Activated T-cell treated with anti-CD3 and anti-CD28 coated beads, Interleukin-2, amount 50 U/mL, for 48 hours (primary cell): ENCODE data around the gene KCNF1.

Experiments used
- DNase-seq, 2 experiments: peaks; one replicate each; pipeline ENCODE4 v3.0.0-alpha.2; 2020

KCNF1 gene

DNA sequence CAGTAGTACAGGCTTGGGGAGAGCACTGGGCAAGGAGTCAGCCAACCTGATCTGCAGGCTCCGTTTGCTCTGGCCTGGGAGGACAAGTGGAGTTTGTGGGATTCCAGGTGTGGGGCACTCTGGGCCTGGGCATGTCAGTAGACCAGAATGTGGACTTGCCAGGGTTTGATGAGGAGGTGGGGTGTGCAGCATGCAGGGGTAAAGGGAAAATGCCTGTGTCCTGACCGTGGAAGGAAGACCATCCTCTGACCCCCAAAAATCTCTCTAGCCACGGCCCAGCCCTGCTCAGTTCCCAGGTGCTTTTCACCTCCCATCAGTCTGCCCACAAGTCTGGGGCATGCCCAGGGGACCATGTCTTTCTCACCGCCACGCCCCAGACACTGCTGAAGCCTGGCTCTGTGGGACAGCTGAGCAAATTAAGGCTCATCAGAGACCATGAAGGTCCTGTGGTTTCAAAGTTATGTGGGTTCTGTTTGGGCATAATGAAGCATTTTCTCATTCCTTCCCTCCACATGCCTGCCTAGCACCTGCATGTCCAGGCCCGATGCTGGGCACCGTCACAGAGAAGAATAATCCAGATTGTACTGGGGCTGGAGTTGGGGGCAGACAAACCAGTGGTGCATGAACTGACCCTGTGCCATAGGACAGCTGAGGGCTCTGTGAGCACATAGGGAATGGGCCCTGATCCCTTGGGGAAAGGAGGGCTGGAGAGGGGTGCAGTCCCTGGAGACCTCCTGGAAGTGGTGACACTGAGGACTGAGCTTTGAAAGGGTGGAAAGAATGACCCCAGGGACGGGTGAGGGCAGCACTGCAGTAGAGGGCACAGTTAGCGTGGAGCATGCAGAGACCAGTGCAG, 6.5 kb upstream of the KCNF1 start:
- DNase-seq: no peak

GRCh38 chr2:10905862-10906143, 5.9 kb upstream of the KCNF1 start:
- no peak for DNase-seq

GRCh38 chr2:10906926-10907625, 4.7 kb upstream of the KCNF1 start:
- no peak for DNase-seq

DNA sequence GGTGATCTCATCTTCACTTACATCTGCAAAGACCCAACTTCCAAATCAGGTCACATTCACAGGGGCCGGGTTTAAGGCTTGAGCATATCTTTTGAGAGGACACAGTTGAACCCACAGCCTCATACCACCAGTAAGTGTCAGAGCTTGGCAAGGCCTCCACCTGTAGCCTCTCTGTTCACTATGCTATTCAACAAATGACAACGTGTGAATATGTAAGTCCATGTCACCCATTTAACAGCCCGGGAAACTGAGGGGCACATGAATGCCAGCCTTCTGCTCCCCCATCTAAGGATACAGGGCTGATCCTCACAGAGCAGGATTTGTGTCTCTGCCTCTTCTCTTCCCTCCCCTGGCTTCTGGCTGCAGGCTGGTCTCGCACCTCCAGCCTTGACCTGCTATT, 3.5 kb upstream of the KCNF1 start:
- no peak for DNase-seq

- DNase-seq: peak; percentile 32 to 33
These were observed 2.4 kb upstream of the KCNF1 start for GRCh38 chr2:10909050-10909995.

DNA sequence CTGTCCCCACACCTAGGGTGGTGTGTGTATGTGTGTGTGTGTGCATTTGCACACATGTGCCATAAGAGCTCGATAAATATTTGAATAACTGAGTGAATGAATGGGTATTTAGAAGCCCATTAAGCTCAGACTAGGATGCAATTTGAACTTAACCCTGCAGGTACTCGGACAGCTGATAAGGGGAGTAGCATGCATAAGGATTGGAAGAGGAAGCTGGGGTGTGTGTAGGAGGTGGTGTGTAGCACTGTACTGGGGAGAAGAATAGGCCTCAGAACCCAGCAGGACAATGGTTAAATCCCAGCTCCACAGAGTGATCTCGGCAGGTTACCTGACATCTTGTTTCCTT, 1.8 kb upstream of the KCNF1 start:
- DNase-seq: no peak

GRCh38 chr2:10910625-10911024, 1.1 kb upstream of the KCNF1 start:
- no peak for DNase-seq

GRCh38 chr2:10912076-10912731, 470 bp downstream of the KCNF1 start:
- no peak for DNase-seq

GRCh38 chr2:10912796-10913455, 1.2 kb downstream of the KCNF1 start:
- no peak for DNase-seq

DNA sequence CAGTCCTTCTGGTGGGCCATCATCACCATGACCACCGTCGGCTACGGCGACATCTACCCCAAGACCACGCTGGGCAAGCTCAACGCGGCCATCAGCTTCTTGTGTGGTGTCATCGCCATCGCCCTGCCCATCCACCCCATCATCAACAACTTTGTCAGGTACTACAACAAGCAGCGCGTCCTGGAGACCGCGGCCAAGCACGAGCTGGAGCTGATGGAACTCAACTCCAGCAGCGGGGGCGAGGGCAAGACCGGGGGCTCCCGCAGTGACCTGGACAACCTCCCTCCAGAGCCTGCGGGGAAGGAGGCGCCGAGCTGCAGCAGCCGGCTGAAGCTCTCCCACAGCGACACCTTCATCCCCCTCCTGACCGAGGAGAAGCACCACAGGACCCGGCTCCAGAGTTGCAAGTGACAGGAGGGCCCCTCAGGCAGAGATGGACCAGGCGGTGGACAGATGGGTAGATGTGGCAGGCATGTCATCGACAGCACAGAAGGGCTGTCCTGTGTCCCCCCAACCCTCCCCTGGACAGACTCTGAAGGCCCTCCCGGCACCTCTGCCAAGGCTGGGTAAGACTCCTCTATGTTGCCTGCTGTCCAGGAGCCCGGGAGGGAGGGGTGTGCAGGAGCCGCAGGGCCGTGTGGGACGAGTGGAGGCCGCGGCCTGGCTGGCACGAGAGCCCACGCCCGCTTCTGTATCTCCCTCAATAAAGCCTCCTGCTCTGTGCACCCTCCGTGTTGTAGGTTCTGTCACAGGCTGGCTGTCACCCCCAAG, 2.0 kb downstream of the KCNF1 start:
- no peak for DNase-seq

DNA sequence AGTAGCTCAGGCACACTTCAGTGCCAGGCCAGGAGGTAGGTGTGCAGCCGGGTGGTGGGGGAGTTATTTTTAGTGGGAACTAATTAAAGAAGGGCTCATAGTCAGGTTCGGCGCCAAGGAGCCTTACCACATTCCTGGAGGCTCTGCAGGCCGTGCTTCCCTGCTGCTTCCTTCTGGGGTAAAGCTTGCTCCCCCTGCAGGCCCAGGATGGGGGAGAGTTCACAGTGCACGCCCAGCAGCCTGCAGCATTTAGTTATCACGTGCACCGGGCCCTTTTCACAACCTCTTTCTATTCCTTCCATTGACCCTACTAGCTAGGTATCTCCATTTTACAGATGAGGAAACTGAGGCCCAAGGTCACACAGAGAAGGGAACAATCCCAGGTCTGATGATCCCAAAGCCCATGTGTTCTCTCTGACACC, 2.5 kb downstream of the KCNF1 start:
- no peak for DNase-seq

DNA sequence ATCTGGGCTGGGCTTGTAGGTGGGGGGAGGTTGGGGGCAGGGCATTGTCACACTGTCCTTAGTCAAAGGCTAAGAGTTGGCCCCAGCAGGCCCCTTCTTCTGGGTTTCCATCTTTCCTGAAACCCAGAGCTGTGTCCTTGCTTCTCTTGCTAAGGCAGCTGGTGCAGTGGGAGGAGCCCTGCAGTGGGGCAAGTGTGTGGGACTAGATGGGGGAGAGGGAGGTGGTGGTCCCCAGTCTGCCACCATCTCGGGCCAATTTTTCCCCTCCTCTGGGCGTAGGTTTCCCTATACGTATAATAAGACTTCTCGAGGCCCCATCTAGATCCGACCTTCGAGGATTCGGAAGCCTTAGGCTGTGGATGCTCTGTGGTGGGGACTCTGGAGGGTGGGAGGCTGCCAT, 3.5 kb downstream of the KCNF1 start:
- DNase-seq: no peak

GRCh38 chr2:10915731-10916276, 4.1 kb downstream of the KCNF1 start:
- no peak for DNase-seq

DNA sequence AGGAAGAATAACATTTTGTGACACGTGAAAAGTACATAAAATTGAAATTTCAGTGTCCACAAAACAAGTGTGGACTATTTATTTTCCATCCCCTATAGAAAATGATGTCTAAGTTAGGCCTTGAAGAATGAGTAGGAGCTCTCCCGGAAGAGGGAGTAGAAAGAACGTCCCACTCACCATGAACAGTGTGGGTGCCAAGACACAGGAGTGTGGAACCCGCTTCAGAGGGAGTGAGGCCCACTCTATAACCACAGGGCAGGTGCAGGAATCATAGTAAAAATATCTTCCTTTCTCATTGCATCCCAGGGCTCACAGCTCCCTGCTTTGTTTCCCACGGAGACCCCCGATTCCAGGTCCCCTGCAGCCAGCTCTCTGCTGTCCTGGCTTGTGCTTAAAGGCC, 5.2 kb downstream of the KCNF1 start:
- no peak for DNase-seq

DNA sequence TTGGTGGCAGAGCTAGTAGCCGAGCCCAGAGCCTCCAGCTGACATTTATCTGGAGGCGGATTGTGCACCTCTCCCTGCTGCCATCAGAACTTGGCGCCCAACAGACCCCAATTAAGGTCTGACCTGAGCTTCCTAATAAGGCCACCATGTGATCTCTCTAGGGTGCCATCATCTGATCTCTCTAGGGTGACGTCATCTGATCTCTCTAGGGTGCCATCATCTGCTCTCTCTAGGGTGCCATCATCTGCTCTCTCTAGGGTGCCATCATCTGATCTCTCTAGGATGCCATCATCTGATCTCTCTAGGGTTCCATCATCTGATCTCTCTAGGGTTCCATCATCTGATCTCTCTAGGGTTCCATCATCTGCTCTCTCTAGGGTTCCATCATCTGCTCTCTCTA, 6.2 kb downstream of the KCNF1 start:
- no peak for DNase-seq

GRCh38 chr2:10918661-10919409, 7.1 kb downstream of the KCNF1 start:
- DNase-seq: no peak

DNA sequence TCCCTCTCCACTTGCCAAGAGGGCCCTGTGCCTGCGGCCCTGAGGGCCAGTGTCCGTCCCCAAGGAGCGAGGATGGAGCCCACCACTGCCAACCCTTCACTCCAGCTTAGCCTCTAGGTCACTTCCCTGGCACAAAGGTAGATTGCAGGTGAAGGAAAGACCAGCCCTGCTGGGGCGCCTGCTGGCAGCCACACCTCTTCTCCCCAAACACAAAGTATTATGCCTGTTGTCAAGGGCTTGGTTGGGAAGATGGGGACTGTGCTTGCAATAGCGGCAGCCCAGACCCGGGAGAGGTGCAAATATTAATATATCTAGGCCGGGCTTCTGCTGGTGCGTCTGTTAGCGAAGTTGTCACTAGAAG, 7.7 kb downstream of the KCNF1 start:
- DNase-seq: no peak

- no peak for DNase-seq
These were observed 8.3 kb downstream of the KCNF1 start for GRCh38 chr2:10919771-10920621.

- DNase-seq: no peak
These were observed 9.1 kb downstream of the KCNF1 start for GRCh38 chr2:10920764-10921388.
